Articular chondrocyte of knee joint (primary cell): ENCODE data around the gene FOXC1. TPM values are rescaled to one million over a fixed set of nuclear protein-coding genes. Genes with fewer than 3 reads are reported as not detected.

Source experiments
- total RNA-seq: library from RNA; depleted of rRNA; stranded (reverse); fragments of >200 nt; gene quantifications from 2 replicates; pipeline ENCODE4 v1.2.3, GENCODE V29; 2012

FOXC1 gene
- total RNA-seq = 78.9 and 88.4 TPM in 2 replicates

GRCh38 chr6:1609648-1610496 lies at the start of gene FOXC1:
Gene FOXC1 (plus strand): TSS chr6:1609915. CDS start chr6:1610446, 531 bp downstream.

Other genes starting within 250 kb of the FOXC1 start
- gene FOXF2, start 220.3 kb upstream of the FOXC1 start, total RNA-seq = 3.8 and 5.7 TPM in 2 replicates